Right ventricle myocardium superior (tissue), 1 donor: ENCODE results near the gene MTHFD1L. TPM values are rescaled to one million over a fixed set of nuclear protein-coding genes. Genes with fewer than 3 reads are reported as not detected.

Source experiments
- ATAC-seq: fragments of 200-7000 bp; cut with Tn5 transposase; one replicate; pipeline ENCODE4 v1.9.1; 2020; ENCODE audit warnings: mild to moderate bottlenecking; ENCODE audit not compliant: poor library complexity
- DNase-seq: peaks from one replicate; pipeline ENCODE4 v3.0.0-alpha.2; 2020
- intact Hi-C: fragments of 100-400 bp; cut with DNase I; formaldehyde crosslinking; loops from one replicate; pipeline ENCODE4 v1.11.2; 2022
- total RNA-seq: library from RNA; stranded (reverse); fragmentation: NEBNext Ultra II Directional; extraction: Animal tissue kit (Norgen Biotek cat#: 25700); gene quantifications from one replicate; pipeline ENCODE4 v1.2.1, GENCODE V29; 2021
- donor health status: DM: no; HTN: yes; CAD: no; lungs with severe emphysema.

MTHFD1L gene
- total RNA-seq, 1 donor from 2014 or later = 2.9 TPM

- ATAC-seq (no peak), DNase-seq (no peak)
- intact Hi-C loops = no loop called here
Observed at GRCh38 chr6:151001387-151002056, 136.0 kb downstream of the MTHFD1L start.

DNA sequence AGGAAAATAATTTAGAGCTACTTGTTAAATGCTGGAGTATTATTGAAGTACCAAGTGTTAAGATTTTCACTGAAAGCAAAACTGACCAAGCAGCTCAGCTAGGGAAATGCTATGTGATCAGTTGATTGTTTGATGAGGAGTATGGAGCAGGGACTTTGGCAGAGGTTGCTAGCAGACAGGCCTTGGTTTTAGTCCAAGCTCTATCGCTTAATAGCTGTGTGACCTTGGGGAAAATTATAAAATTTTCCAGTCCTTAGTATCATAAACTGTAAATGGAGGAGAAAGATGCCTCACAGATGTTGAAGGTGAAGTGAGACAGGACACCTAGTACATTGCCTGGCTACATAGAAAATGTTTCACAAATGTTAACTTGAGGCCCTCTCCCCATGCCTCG lies 136.6 kb downstream of the MTHFD1L start:
- ATAC-seq = no peak
- DNase-seq = no peak
- intact Hi-C loops = no loop called here

DNA sequence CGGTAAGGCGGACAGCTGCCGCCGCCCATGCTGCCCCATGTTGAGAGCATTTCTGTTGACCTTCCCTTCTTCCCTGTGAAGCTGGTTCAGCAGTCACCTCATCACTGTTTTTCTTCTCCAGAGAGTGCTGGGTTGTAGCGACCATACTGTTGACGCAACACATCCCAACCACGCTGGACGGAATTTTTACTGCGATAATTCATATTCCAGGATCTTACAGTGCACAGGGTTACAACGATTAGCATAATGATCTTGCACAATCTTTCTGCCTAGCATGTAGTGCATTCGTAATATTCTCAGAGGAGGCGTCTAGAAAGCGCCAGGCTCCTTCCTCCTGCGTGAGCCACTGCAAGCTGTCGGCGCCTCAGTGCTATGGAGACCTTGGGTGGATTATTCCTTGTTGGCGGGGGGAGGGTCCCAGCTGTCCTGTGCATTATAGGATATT lies 137.0 kb downstream of the MTHFD1L start:
- ATAC-seq = no peak
- no peak for DNase-seq
- intact Hi-C loops = no loop called here

GRCh38 chr6:151004383-151005024 lies 139.0 kb downstream of the MTHFD1L start:
- DNase-seq (no peak), ATAC-seq (peak; percentile 78)
- intact Hi-C loops = no loop called here

DNA sequence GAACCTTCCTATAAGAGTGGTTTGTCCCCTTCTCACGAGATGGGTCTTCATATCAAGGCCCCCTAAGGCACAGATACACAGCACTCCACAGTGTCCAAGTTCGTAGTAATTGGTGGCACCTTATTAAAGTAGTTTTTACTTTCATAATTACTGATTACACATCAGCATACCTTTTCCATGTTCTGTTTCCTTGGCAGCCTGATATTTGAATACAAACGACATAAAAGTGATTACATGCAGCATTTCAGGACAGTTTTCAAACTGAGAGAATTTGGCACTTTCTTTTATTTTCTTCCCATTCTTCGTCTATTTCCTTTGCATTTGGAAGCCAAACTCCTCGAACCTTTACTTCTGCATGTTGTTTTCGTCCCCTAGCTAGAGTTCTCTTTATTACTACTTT lies 139.7 kb downstream of the MTHFD1L start:
- ATAC-seq = no peak
- intact Hi-C loops = no loop called here
- DNase-seq = no peak

DNA sequence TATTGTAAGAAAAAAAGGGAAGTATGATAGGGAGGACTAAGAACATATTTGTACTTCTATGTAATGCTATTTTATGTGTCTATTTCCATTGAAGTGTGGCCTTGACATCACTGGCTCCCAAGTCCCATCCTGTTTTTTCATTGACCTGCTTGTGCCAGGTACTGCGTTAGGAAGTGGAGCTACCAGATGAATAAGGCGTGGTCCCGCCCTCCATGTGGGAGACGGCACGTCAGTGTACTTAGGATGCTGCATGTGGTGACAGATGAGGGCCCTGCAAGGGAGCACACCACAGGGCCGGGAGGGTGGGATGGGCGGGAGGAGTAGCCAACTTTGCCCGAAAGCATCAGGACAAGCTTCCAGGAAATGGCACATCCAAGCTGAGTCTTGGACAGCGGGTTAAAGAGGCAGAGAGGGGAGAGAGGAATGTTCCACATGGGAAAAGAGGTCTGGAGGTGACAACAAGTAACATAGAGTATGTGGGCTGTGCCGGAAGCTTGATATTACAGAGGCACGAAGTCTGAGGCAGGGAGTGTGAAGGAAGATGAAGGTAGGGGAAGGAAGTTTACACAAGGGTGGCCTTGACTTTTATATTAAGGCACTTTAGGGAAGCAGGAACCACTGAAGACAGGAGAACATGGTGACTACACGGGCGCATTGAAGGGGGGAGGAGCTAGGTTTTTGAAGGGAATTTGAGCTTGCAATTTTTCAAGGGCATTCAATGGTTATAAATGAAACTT lies 140.6 kb downstream of the MTHFD1L start:
- ATAC-seq = no peak
- DNase-seq = no peak
- intact Hi-C loops = no loop called here

DNA sequence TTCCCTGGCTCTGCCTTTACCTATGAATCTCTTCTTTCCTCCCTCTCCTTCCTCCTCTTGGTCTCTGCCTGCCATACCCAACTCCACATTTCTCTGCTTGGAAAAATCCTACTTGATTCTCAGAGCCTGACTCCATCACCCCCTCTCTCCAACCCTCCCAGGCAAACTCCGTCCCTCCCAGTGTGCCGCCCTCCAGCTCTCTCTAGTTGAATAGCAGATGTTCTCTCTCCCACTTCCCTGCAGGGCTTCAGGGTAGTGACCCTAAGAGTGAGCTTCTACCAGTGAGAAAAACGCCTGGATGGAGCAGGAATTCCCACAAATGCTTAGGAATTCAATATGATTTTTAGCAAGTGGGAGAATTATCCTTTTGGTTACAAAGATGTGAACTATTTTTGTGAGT lies 141.6 kb downstream of the MTHFD1L start:
- no peak for ATAC-seq
- intact Hi-C loops = no loop called here

DNA sequence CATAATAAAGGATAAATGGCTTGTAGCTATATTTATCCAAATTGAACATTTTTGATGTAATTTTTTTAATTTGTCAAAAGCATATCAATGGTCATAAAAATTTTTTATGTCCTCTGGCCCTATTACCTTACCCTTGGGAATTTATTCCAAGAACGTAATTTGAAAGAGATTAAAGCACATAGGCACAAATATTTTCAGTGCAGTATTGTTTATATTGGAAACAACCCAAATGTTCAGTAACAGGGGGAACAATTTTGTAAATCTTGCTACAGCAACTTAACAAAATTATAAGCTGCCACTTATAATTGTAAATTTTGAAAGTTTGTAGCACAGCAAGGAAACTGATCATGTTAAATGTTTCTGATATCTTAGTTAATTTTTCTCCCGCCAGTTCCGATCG lies 142.4 kb downstream of the MTHFD1L start:
- DNase-seq (no peak), ATAC-seq (no peak)
- intact Hi-C loops = no loop called here

More for the DNA sequence above, 141.6 kb downstream of the MTHFD1L start:
- no peak for DNase-seq

- DNase-seq (no peak), ATAC-seq (no peak)
- intact Hi-C loops = no loop called here
Observed at GRCh38 chr6:151008425-151008824, 142.9 kb downstream of the MTHFD1L start.

DNA sequence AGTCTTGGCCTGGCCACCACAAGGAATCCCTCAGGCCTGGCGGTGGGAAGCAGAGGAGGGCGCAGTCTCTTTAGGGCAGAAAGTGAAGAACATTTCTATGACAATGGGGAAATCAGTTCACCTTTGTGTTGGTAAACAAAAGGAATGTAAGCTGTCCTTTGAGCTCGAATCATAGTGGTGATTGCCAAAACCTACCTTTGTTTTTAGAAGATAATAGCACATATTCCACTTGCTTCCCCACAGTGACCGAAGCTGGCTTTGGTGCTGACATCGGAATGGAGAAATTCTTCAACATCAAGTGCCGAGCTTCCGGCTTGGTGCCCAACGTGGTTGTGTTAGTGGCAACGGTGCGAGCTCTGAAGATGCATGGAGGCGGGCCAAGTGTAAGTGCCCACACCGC lies 144.1 kb downstream of the MTHFD1L start:
- no peak for ATAC-seq

GRCh38 chr6:151010071-151010470 lies 144.6 kb downstream of the MTHFD1L start:
- DNase-seq (no peak), ATAC-seq (no peak)
- intact Hi-C loops = loop anchor here (5.0 kb wide), 1 partner anchor 118 kb away; no protein-coding TSS in a partner anchor

More for the DNA sequence above, 144.1 kb downstream of the MTHFD1L start:
- intact Hi-C loops = no loop called here
- DNase-seq = no peak

GRCh38 chr6:151012321-151013294 lies 147.1 kb downstream of the MTHFD1L start:
- intact Hi-C loops = loop anchor here (2.0 to 5.0 kb wide), 2 partner anchors 120 to 312 kb away; no protein-coding TSS in a partner anchor
- no peak for ATAC-seq
- DNase-seq = no peak

- intact Hi-C loops = loop anchor here (5.0 kb wide), 1 partner anchor 122 kb away; no protein-coding TSS in a partner anchor
- ATAC-seq (peak; percentile 81), DNase-seq (peak; percentile 74)
Observed at GRCh38 chr6:151014404-151015100, 149.1 kb downstream of the MTHFD1L start.

DNA sequence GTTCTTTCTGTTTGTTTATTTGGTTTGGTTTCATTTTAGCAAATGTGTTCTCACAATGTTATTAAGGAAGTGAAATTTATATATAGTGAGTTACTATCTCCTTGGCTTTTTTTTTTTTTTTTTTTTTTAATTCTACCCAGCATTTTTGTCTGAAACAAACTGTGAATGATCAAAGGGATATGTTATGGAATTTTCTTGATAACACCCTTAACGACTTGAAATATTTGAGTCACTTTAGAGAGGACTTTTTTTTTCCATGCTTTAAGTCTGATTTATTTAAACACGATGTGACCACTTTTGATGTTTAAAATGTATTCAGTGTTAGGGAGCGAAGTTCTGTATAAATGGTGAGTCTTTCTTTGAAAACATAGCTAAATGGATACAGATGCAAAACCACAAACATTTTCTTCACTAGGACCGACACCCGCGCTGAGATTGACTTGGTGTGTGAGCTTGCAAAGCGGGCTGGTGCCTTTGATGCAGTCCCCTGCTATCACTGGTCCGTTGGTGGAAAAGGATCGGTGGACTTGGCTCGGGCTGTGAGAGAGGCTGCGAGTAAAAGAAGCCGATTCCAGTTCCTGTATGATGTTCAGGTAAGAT lies 149.7 kb downstream of the MTHFD1L start:
- DNase-seq (no peak), ATAC-seq (no peak)
- intact Hi-C loops = no loop called here

GRCh38 chr6:151016107-151016506 lies 150.6 kb downstream of the MTHFD1L start:
- intact Hi-C loops = no loop called here
- DNase-seq = no peak
- no peak for ATAC-seq

DNA sequence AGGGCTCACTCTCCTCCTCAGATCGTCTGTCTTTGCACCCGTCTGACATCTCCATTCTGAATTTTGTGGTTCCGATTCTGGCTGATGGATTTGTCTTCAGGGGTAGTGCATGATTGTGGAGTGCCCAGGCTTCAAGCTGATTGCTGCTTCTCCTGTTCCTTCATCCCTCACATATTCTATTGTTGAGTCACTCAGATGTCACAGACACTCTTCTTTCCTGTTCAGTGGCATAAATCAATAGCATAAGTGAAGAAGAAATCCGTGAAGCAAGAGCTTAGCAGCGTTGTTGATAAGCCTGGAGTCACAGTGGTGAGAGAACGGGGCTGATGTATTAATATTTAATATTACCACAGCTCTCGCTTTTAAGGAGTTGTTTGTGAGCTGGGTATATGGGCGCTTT lies 152.5 kb downstream of the MTHFD1L start:
- DNase-seq (no peak), ATAC-seq (no peak)
- intact Hi-C loops = no loop called here

DNA sequence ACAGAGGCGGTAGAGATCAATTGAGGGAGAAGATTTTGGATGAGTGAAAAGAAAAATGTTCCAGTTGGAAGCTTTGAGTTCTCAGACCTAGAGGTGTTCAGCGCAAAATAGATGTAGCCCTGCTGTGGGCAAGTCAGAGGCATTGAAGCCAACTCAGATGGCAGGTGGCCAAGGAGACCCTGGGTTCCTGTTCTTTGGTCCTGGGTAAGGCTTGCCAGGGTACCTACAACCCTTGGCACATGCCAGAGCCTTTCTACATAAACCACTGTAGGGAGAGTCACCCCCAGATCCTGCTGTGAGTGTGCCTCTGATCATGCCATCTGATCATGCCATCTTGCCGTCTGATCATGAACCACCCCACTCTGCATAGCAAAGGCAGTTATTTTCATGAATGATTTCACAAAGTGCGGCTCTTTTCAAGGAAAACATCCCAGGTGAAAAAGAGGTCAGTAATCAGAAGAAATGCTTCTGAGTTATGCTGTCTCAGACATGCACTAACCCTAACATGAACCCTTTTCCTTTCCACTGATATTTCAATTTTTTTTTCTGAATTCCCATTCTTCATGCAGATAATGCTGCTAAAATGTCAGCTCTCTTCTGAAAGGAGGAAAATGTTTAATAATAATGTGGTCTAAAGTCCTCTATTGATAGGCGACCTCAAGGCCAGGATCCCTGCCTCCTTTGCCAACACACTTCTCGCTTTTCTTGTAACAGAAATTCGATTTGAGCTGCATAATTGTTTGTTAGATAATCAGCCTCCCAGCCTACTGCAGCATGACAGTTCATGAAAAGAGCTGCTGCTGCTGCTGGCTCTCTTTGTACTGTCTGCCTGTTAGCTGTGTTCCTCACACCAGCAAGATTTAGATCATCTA lies 153.6 kb downstream of the MTHFD1L start:
- ATAC-seq (no peak), DNase-seq (no peak)
- intact Hi-C loops = no loop called here
